Cerebellar nuclear complex (tissue), 1 donor: ENCODE data around the gene CPZ.

Experiments
- DNase-seq, 2 experiments: peaks; one replicate each; lab custom pipeline; 2025; lab: John Stamatoyannopoulos, UW

Gene CPZ

GRCh38 chr4:8595237-8596087 is 2.9 kb downstream of the CPZ start:
- no peak for DNase-seq

- no peak for DNase-seq
These were observed 4.3 kb downstream of the CPZ start for GRCh38 chr4:8596891-8597290.

GRCh38 chr4:8597319-8597718 is 4.8 kb downstream of the CPZ start:
- DNase-seq: no peak

- DNase-seq: no peak
These were observed 5.2 kb downstream of the CPZ start for GRCh38 chr4:8597791-8598190.

- no peak for DNase-seq
These were observed 6.0 kb downstream of the CPZ start for GRCh38 chr4:8598391-8599090.

GRCh38 chr4:8599091-8599460 is 6.5 kb downstream of the CPZ start:
- DNase-seq: no peak

GRCh38 chr4:8599657-8600056 is 7.1 kb downstream of the CPZ start:
- DNase-seq: no peak

GRCh38 chr4:8600266-8600665 is 7.7 kb downstream of the CPZ start:
- DNase-seq: no peak

- DNase-seq: no peak
These were observed 8.1 kb downstream of the CPZ start for GRCh38 chr4:8600686-8601085.

GRCh38 chr4:8601086-8601485 is 8.5 kb downstream of the CPZ start:
- no peak for DNase-seq

- DNase-seq: no peak
These were observed 9.0 kb downstream of the CPZ start for GRCh38 chr4:8601556-8601955.

- DNase-seq: no peak
These were observed 10.3 kb downstream of the CPZ start for GRCh38 chr4:8602686-8603430.

GRCh38 chr4:8603931-8604330 is 11.4 kb downstream of the CPZ start:
- no peak for DNase-seq

GRCh38 chr4:8605289-8605688 is 12.7 kb downstream of the CPZ start:
- no peak for DNase-seq

GRCh38 chr4:8606476-8606875 is 13.9 kb downstream of the CPZ start:
- no peak for DNase-seq

GRCh38 chr4:8606966-8607365 is 14.4 kb downstream of the CPZ start:
- no peak for DNase-seq

- no peak for DNase-seq
These were observed 15.3 kb downstream of the CPZ start for GRCh38 chr4:8607603-8608481.

- no peak for DNase-seq
These were observed 16.3 kb downstream of the CPZ start for GRCh38 chr4:8608714-8609391.

GRCh38 chr4:8609406-8609805 is 16.8 kb downstream of the CPZ start:
- no peak for DNase-seq

- no peak for DNase-seq
These were observed 17.3 kb downstream of the CPZ start for GRCh38 chr4:8609824-8610350.
